OCI-LY3 (cell line): ENCODE data around the gene CNNM1.

ENCODE experiments used
- CTCF ChIP-seq: fragments of 200-600, 300-600 bp; sonication (generic); IDR thresholded peaks from 2 replicates; pipeline ENCODE4 v1.5.1; 2014; ENCODE audit warnings: antibody characterized with exemption, low read length, low read depth
- EZH2phosphoT487 ChIP-seq: fragments of 200-600 bp; shearing (Covaris generic); IDR thresholded peaks from 2 replicates; pipeline ENCODE4 v1.6.1; 2018; ENCODE audit warnings: antibody characterized with exemption, mixed run types, low read depth

DNA sequence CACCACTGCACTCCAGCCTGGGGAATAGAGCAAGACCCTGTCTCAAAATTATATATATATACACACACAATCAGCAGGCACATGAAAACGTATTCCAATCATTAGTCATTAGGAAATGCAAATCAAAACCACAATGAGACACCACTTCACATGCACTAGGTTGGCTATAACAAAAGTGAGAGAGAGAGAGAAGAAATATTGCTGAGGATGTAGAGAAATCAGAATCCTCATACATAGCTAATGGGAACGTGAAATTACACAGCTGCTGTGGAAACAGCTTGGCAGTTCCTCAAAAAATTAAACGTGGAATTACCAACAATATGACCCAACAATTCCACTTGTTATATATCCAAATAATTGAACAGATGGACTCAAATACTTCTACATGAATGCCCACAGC is 43.3 kb upstream of the CNNM1 start:
- TF ChIP-seq CTCF (no peak), EZH2phosphoT487 (no peak)
